H9 (cell line): ENCODE results near the gene C11orf16. TPM values are rescaled to one million over a fixed set of nuclear protein-coding genes. Genes with fewer than 3 reads are reported as not detected.

Experiments used
- DNase-seq: peaks from one replicate; pipeline ENCODE4 v3.0.0-alpha.2; 2017
- H2AFZ ChIP-seq: one replicate; pipeline ENCODE4 v1.6.1; 2013; ENCODE audit warnings: mild to moderate bottlenecking, low read length, control low read depth, moderate library complexity
- H2AK5ac ChIP-seq: 2 replicates; pipeline ENCODE4 v1.6.1; 2013; ENCODE audit warnings: low read length, control low read depth, mixed read lengths; ENCODE audit not compliant: insufficient read length
- H2BK120ac ChIP-seq: one replicate; pipeline ENCODE4 v1.6.1; 2013; ENCODE audit warnings: low read depth, mild to moderate bottlenecking, low read length, control low read depth, inconsistent platforms; ENCODE audit not compliant: poor library complexity, severe bottlenecking
- H2BK12ac ChIP-seq: 2 replicates; pipeline ENCODE4 v1.6.1; 2013; ENCODE audit warnings: low read length, control low read depth, mixed read lengths, low read depth; ENCODE audit not compliant: insufficient read length
- H2BK15ac ChIP-seq: 2 replicates; pipeline ENCODE4 v1.6.1; 2013; ENCODE audit warnings: low read depth, low read length, control low read depth
- H2BK20ac ChIP-seq: one replicate; pipeline ENCODE4 v1.6.1; 2013; ENCODE audit warnings: low read depth, mild to moderate bottlenecking, low read length, control low read depth, inconsistent platforms; ENCODE audit not compliant: poor library complexity, severe bottlenecking
- H2BK5ac ChIP-seq: 2 replicates; pipeline ENCODE4 v1.6.1; 2013; ENCODE audit warnings: low read length, control low read depth, mixed read lengths; ENCODE audit not compliant: insufficient read length
- H3K14ac ChIP-seq: 2 replicates; pipeline ENCODE4 v1.6.1; 2013; ENCODE audit warnings: low read length, control low read depth; ENCODE audit not compliant: insufficient read depth
- H3K18ac ChIP-seq: 2 replicates; pipeline ENCODE4 v1.6.1; 2013; ENCODE audit warnings: low read depth, mild to moderate bottlenecking, mixed read lengths, low read length, control low read depth; ENCODE audit not compliant: insufficient read length
- H3K23ac ChIP-seq: 2 replicates; pipeline ENCODE4 v1.6.1; 2013; ENCODE audit warnings: low read length, control low read depth, mixed read lengths, low read depth; ENCODE audit not compliant: insufficient read length
- H3K23me2 ChIP-seq: 2 replicates; pipeline ENCODE4 v1.6.1; 2013; ENCODE audit warnings: low read depth, mild to moderate bottlenecking, mixed read lengths, low read length, control low read depth; ENCODE audit not compliant: insufficient read length, poor library complexity, severe bottlenecking
- H3K27ac ChIP-seq: 2 replicates; pipeline ENCODE4 v1.5.1; 2013; ENCODE audit warnings: low read length, control low read depth, mixed read lengths, low read depth; ENCODE audit not compliant: insufficient read length
- H3K27me3 ChIP-seq: 2 replicates; pipeline ENCODE4 v1.6.1; 2013; ENCODE audit warnings: low read length, control low read depth, inconsistent platforms; ENCODE audit not compliant: insufficient read depth
- H3K4ac ChIP-seq: 2 replicates; pipeline ENCODE4 v1.6.1; 2013; ENCODE audit warnings: low read depth, mild to moderate bottlenecking, control low read depth, inconsistent platforms, low read length, moderate library complexity
- H3K4me1 ChIP-seq: 2 replicates; pipeline ENCODE4 v1.6.1; 2013; ENCODE audit warnings: low read length, control low read depth, inconsistent platforms; ENCODE audit not compliant: insufficient read depth
- H3K4me2 ChIP-seq: 2 replicates; pipeline ENCODE4 v1.6.1; 2013; ENCODE audit warnings: low read length, control low read depth, mixed read lengths; ENCODE audit not compliant: insufficient read length, insufficient read depth
- H3K56ac ChIP-seq: 2 replicates; pipeline ENCODE4 v1.6.1; 2013; ENCODE audit warnings: low read depth, mild to moderate bottlenecking, mixed read lengths, low read length, control low read depth; ENCODE audit not compliant: insufficient read length
- H3K79me1 ChIP-seq: 2 replicates; pipeline ENCODE4 v1.6.1; 2013; ENCODE audit warnings: low read depth, mild to moderate bottlenecking, moderate library complexity, low read length, control low read depth, inconsistent platforms; ENCODE audit not compliant: insufficient read depth, poor library complexity, severe bottlenecking
- H3K79me2 ChIP-seq: 2 replicates; pipeline ENCODE4 v1.6.1; 2013; ENCODE audit warnings: low read length, control low read depth, inconsistent platforms; ENCODE audit not compliant: insufficient read depth
- H3K9ac ChIP-seq: 2 replicates; pipeline ENCODE4 v1.6.1; 2013; ENCODE audit warnings: low read length, control low read depth, mixed read lengths; ENCODE audit not compliant: insufficient read length; ENCODE audit errors: extremely low read depth
- H3K9me3 ChIP-seq: one replicate; pipeline ENCODE4 v1.6.1; 2013; ENCODE audit warnings: low read depth, low read length, inconsistent platforms; ENCODE audit not compliant: control insufficient read depth
- H3T11ph ChIP-seq: one replicate; pipeline ENCODE4 v1.6.1; 2013; ENCODE audit warnings: mild to moderate bottlenecking, low read length, control low read depth, inconsistent platforms
- H4K20me1 ChIP-seq: one replicate; pipeline ENCODE4 v1.6.1; 2013; ENCODE audit not compliant: control insufficient read depth, insufficient read length, insufficient read depth
- H4K5ac ChIP-seq: 2 replicates; pipeline ENCODE4 v1.6.1; 2013; ENCODE audit warnings: low read depth, mild to moderate bottlenecking, mixed read lengths, low read length, control low read depth; ENCODE audit not compliant: insufficient read length
- H4K8ac ChIP-seq: replicated peaks from 2 replicates; pipeline ENCODE4 v1.6.1; 2013; ENCODE audit warnings: low read length, control low read depth, mixed read lengths, low read depth; ENCODE audit not compliant: insufficient read length
- H4K91ac ChIP-seq: 2 replicates; pipeline ENCODE4 v1.6.1; 2013; ENCODE audit warnings: low read depth, mild to moderate bottlenecking, moderate library complexity, mixed read lengths, low read length, control low read depth; ENCODE audit not compliant: insufficient read length
- H3K27ac Mint-ChIP-seq, 3 experiments: 2 replicates in 2 of 3; 3 replicates in 1 of 3; pipeline ENCODE4 v1.8.0; 2020 to 2021; ENCODE audit warnings: mixed read lengths in 3 of 3, mild to moderate bottlenecking in 1 of 3, moderate library complexity in 1 of 3
- H3K27me3 Mint-ChIP-seq: 2 replicates; pipeline ENCODE4 v1.8.0; 2021; ENCODE audit warnings: low read depth, mild to moderate bottlenecking, moderate library complexity, mixed read lengths
- H3K36me3 Mint-ChIP-seq, 3 experiments: 2 replicates in 2 of 3; 3 replicates in 1 of 3; pipeline ENCODE4 v1.8.0; 2020 to 2021; ENCODE audit warnings: low read depth in 3 of 3, mixed read lengths in 3 of 3; ENCODE audit not compliant: insufficient read depth in 1 of 3
- H3K4me1 Mint-ChIP-seq, 2 experiments: 2 replicates each; pipeline ENCODE4 v1.8.0; 2020; ENCODE audit warnings: mixed read lengths in 2 of 2
- H3K4me3 Mint-ChIP-seq, 2 experiments: 2 replicates in 1 of 2; 3 replicates in 1 of 2; pipeline ENCODE4 v1.8.0; 2020 to 2021; ENCODE audit warnings: mild to moderate bottlenecking in 2 of 2, mixed read lengths in 2 of 2, moderate library complexity in 1 of 2
- H3K9me3 Mint-ChIP-seq, 2 experiments: 2 replicates in 1 of 2; 3 replicates in 1 of 2; pipeline ENCODE4 v1.8.0; 2020; ENCODE audit warnings: mild to moderate bottlenecking in 2 of 2, mixed read lengths in 2 of 2, moderate library complexity in 1 of 2
- WGBS: extraction: QIAGEN DNeasy Blood & Tissue Kit; methylation state at CpG from one replicate; pipeline ENCODE4 v1.1.7; 2013; ENCODE audit warnings: missing lambda C conversion rate, low lambda C conversion rate, mixed read lengths; ENCODE audit not compliant: insufficient read length; ENCODE audit errors: extremely low coverage; 5-methylcytosine and 5-hydroxymethylcytosine counted together
- total RNA-seq: library from RNA; stranded (reverse); gene quantifications from 2 replicates; pipeline ENCODE4 v1.2.1, GENCODE V29; 2021
- TF ChIP-seq, protein P1 (sequence below): fragments of 200-600 bp; sonication (generic); conservative IDR thresholded peaks from 3 replicates; pipeline ENCODE4 v1.8.0; 2021; ENCODE audit warnings: antibody characterized with exemption, mild to moderate bottlenecking

C11orf16 gene
- total RNA-seq, 1 experiment from 2014 or later, result 0.15 TPM

DNA sequence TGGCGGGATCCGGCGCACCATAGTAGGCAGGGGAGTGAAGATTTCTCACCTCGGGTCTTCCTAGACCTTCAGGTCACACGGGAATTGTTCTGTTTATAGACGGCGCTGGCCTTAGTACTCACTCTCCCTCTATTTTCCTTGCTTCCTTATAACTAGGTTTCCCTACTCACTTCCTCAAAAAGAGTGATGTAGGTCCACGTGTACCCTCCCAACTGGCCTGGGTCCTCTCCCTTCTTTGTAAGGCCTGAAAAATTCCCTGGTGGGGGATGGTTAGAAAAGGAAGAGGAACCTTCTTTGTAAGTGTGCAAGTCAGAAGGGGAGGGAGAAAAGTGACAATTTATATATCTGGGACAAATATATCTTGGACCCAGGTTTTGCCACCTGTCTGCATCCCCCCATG lies 34.4 kb upstream of the C11orf16 start:
- no CpG with 5 or more reads among the region's 8 CpGs for WGBS
- no peak overlapping the region for H2AK5ac ChIP-seq
- no peak overlapping the region for H2BK120ac ChIP-seq
- peaks cover 9 to 16% of the 10 kb centered on the region in 2 experiments for H3K4me1 Mint-ChIP-seq
- H2BK20ac ChIP-seq, result no peak overlapping the region
- H3K27me3 ChIP-seq, result no peaks in the 10 kb centered on the region
- H3K27ac Mint-ChIP-seq, result no peak overlapping the region
- H3K79me2 ChIP-seq, result 0 out of 2 replicates have a peak, but pooled peaks cover 1% of the 10 kb centered on the region
- no peak overlapping the region for H3K23ac ChIP-seq
- TF ChIP-seq, protein P1, sequence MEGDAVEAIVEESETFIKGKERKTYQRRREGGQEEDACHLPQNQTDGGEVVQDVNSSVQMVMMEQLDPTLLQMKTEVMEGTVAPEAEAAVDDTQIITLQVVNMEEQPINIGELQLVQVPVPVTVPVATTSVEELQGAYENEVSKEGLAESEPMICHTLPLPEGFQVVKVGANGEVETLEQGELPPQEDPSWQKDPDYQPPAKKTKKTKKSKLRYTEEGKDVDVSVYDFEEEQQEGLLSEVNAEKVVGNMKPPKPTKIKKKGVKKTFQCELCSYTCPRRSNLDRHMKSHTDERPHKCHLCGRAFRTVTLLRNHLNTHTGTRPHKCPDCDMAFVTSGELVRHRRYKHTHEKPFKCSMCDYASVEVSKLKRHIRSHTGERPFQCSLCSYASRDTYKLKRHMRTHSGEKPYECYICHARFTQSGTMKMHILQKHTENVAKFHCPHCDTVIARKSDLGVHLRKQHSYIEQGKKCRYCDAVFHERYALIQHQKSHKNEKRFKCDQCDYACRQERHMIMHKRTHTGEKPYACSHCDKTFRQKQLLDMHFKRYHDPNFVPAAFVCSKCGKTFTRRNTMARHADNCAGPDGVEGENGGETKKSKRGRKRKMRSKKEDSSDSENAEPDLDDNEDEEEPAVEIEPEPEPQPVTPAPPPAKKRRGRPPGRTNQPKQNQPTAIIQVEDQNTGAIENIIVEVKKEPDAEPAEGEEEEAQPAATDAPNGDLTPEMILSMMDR, result no peak
- no peaks in the 10 kb centered on the region for H3K27me3 Mint-ChIP-seq
- no peaks in the 10 kb centered on the region for H3K9me3 ChIP-seq
- no peak overlapping the region for H3K27ac ChIP-seq
- H4K91ac ChIP-seq, result no peak overlapping the region
- no peak overlapping the region for H4K8ac ChIP-seq
- no peaks in the 10 kb centered on the region for H3K4me1 ChIP-seq
- peaks cover 7% of the 10 kb centered on the region for H3K23me2 ChIP-seq
- no peak overlapping the region for H3K4me2 ChIP-seq
- H4K20me1 ChIP-seq, result no peaks in the 10 kb centered on the region
- no peak overlapping the region for H3K18ac ChIP-seq
- H4K5ac ChIP-seq, result no peak overlapping the region
- H2BK15ac ChIP-seq, result no peak overlapping the region
- no peak overlapping the region for H3K14ac ChIP-seq
- no peak overlapping the region for H3K9ac ChIP-seq
- no peak overlapping the region for H3K4ac ChIP-seq
- no peaks in the 10 kb centered on the region for H3K36me3 Mint-ChIP-seq
- H3K4me3 Mint-ChIP-seq, result no peak overlapping the region
- no peak overlapping the region for H2BK5ac ChIP-seq
- no peak for DNase-seq
- no peaks in the 10 kb centered on the region for H3K79me1 ChIP-seq
- H3K9me3 Mint-ChIP-seq, result peaks cover 0 to 2% of the 10 kb centered on the region in 2 experiments; a peak in 1 of 5 replicates
- H3T11ph ChIP-seq, result no peak overlapping the region
- no peak overlapping the region for H3K56ac ChIP-seq
- H2BK12ac ChIP-seq, result no peak overlapping the region
- H2AFZ ChIP-seq, result no peak overlapping the region
